GM21526 (cell line): ENCODE data around the gene HNRNPR.
A peak's percentile ranks its signal among the peaks of the same experiment; 100 is the strongest.
"Not testable (repeated sequence)": the region's sequence is repeated elsewhere in the genome, so short reads cannot be mapped to it uniquely, and the experiment has no call there.

Source experiments
- ATAC-seq: cut with Tn5 transposase; IDR thresholded peaks from one replicate; pipeline ENCODE4 v1.9.1; 2021; ENCODE audit warnings: moderate library complexity; ENCODE audit not compliant: unreplicated experiment, low FRiP score

HNRNPR gene

DNA sequence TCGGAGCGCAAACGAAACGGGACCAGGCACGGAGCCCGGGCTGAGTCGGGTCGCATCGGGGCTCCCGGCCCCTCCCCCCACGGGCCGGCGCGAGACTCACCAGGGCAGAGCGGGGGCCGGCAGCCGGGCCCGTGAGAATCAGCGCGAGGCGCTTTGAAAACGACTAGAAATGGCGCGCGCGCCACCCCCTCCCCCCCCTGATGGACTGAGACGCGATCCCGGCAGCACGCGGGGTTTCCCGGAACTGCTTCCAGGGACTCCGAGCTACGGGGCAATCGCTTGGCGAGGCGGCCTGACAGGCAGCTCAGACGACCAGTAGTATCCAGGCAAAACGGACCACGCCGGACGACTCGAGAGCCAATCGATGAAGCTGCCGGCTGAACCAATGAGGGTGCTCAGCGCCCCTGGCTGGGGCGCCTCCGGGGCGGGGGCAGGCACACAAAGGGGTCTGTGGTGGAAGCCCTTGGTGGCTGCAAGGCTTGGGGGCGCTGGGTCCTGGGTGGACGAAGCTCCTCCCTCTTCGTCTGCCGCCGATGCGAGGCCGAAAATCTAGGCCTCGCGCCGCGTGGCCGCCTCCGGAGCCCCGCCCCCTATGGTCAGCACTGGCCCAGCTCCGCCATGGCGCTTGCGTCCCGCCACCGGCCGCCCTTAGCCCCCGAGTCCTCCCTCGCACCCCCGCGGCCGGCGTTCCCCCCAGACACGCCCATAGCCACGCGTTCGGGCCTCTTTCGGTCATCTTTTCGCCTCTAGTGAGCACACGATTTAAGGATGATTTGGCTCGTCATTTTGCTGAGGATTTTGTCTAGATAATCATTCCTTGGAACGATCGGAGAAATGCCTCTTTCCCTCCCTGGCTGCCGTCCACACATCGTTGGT lies at the start of gene HNRNPR:
Gene HNRNPR (minus strand): TSS at position 174 of the 876 bp plus-strand sequence. CDS start 3,276 bp downstream, outside the sequence.
- ATAC-seq, result peak; percentile 89

GRCh38 chr1:23393706-23394105 lies 49.6 kb upstream of the HNRNPR start:
- ATAC-seq, result no peak

- no peak for ATAC-seq
Measured at GRCh38 chr1:23392125-23392855, 48.2 kb upstream of the HNRNPR start.

DNA sequence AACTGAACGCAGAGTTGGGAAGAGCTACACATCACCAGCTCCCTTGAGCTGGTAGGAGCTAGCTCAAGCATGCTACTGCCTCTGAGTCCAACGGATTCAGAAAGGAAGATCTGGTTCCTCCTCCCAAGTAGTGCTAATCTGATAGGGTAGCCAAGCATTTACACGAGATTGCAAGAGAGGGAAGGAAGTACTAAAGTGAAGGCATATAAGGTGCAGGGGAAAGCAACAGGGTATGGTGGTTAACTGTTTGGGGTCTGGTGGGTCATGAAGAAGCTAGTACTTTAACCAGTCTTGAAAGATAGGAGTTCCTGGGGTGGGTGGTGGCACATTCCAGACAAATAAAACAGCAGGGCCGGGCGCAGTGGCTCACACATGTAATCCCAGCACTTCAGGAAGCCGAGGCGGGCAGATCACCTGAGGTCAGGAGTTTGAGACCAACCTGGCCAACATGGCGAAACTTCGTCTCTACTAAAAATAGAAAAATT lies 45.8 kb upstream of the HNRNPR start:
- ATAC-seq, result no peak

DNA sequence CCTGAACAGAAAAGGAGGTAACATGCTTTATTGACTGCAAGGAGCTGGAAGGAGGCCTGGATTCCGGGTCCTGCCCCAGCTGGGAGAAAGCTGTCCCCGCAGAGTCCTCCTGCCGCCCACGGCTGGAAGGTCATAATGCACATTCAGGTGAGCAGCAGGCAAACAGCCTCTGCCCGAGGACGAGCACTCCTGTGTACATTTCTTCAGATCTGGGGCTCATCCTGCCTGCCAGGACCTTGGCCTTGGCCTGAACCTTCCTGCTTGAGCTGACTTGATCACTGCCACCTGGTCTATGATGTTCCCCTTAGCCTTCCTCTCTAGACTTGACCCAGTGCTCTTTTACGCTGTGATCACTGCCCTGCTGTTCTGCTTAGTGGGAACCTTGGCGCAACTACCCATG lies 43.4 kb upstream of the HNRNPR start:
- ATAC-seq, result no peak

DNA sequence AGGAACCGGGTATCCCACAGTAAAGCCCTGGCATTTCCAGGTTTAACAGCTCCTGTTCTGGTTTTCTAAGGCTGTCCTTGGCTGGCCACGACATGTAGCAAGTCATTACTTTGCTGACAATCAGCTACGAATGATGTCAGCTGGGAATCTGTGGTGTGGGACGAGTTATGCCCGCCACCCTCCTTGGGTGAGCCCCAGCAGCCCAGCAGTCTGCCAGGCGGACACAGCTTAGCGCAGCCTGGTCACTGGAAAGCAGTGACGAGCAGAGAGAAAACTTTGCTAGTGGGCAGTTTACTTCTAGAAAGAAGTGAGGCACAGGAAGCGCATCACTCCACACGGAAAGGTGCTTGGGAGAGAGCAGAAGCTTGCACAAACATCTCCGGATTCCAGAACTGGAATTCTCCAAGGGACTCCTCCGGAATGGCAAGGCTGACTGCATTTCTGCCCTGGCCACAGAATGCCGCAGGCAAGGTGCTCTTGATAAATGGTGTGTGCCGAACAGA lies 41.1 kb upstream of the HNRNPR start:
- ATAC-seq, result no peak

- no peak for ATAC-seq
Measured at GRCh38 chr1:23384312-23385058, 40.4 kb upstream of the HNRNPR start.

GRCh38 chr1:23383577-23384311 lies 39.7 kb upstream of the HNRNPR start:
- ATAC-seq, result no peak

DNA sequence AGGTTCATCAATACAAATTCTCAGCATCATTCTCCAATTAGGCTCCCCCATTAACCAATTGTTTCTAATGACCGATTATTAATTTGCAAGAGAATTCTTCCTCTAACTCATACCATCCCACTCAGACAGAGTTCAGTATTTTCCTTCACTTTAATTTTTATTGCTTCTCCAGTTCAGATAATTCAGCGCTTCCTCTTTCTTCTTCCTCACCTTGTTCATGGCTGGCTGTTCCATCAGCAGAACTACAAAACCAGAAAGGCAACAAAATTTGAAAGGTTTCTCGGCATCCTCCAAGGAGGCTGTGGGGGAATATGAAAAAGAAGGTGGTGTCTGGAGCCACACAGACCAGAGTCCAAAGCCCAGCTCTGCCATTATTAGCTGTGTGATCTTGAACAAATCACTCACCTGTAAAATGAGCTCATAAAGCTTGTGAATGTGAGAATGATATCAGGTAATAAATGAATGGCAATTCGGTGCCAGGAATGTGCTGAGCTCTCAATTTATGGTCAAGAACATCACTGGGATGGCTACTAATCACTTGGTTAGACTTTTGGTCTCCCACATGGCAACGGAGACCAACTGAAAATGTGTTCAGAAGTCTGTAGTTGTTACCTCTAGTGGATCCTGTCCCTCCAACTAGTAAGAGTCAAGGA lies 37.3 kb upstream of the HNRNPR start:
- no peak for ATAC-seq

DNA sequence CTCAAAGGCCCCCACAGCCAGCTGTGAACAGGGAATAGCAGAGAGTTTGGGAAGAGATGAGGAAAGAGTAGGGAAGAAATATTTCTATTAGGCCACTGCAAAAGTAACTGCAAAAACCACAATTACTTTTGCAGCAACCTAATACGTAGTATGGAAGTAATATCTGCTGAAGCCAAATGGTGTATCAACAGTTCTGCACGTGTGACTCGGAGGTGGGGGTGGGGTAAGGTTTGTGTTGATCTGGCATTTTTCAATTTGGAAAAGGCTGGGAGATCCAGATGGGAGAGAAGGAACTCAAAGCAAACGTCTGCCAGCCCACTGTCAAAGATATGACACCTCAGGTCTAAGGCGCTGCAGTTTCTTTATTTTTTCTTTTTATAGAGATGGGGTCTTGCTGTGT lies 36.6 kb upstream of the HNRNPR start:
- no peak for ATAC-seq

DNA sequence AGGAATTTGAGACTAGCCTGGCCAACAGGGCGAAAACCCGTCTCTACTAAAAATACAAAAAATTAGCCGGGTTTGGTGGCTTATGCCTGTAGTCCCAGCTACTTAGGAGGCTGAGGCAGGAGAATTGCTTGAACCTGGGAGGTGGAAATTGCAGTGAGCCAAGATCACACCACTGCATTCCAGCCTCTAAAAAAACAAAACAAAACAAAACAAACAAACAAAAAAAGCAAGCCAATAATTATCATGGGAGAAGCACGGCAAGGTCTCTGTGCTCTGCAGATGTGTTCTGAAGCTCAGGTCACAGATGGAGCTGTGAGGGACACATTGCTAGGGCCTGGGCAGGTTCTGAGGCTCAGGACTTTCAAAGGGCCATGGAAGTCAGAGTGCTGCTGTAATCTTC lies 36.2 kb upstream of the HNRNPR start:
- ATAC-seq, result not testable (repeated sequence)

GRCh38 chr1:23376890-23377811 lies 33.1 kb upstream of the HNRNPR start:
- no peak for ATAC-seq

DNA sequence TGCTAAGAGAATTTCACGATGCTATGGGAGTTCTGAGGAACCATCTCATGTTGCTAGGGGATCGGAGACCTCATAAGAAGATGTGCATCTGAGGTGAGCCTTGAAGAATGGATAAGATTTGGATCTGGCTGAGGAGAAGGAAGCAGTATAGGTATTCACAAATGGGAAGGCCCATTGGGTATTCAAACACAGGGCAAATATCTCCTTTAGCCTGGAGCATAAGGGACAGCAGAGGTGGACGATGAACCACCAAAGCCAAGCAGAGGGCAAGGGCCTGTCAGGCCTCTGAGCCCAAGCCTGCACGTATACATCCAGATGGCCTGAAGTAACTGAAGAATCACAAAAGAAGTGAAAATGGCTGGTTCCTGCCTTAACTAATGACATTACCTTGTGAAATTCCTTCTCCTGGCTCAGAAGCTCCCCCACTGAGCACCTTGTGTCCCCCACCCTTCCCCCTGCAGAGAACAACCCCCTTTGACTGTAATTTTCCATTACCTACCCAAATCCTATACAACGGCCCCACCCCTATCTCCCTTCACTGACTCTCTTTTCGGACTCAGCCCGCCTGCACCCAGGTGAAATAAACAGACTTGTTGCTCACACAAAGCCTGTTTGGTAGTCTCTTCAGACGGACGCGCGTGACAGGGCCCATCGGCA lies 30.1 kb upstream of the HNRNPR start:
- ATAC-seq, result not testable (repeated sequence)

GRCh38 chr1:23371987-23372880 lies 28.1 kb upstream of the HNRNPR start:
- ATAC-seq, result no peak

DNA sequence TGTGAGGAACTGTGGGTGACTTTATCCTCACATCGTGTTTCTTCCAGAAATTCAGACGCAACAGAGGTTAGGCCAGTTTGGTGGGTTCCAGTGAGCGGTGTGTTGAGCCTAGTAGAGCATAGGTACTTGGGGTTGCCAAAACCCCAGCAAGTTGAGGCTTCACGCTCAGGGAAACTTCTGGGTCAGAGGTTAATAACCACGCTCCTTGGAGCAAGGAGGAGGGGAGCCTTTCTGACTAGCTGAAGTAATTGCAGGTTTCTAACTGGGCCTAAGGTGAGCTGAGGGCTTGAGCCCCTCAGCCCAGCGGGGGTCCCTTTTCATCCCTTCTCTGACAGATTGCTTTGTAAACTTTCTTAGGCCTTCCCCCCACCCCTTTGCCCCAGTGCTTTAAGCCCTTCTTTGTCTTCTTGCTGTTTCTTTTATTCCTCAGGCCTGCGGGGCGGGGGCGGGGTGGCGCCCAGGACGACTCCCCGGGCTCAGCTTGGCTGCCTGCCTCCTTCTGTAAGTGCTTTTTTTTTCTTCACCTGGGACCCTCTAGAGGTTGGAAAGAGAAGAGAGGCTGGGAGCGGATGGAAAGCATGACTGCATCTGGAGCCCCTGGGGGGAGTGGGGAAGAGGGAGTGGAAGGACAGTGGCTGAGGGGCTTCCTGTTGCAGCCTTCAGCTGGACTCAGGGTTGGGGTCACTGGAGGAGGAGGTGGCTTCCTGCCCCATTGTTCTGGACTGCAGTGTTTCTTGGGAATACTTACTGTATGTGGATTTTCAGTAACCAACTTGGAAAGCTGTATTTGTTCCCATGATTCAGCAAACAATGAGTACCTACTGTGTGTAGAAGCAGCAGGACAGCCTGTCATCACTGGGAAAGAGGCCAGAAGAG lies 26.9 kb upstream of the HNRNPR start:
- no peak for ATAC-seq

GRCh38 chr1:23370330-23370708 lies 26.2 kb upstream of the HNRNPR start:
- ATAC-seq, result no peak
